Hepatocyte (in vitro differentiated cells): ENCODE data around the gene CD300LB. TPM values are rescaled to one million over a fixed set of nuclear protein-coding genes. Genes with fewer than 3 reads are reported as not detected.

Source experiments
- DNase-seq: peaks from one replicate; pipeline ENCODE4 v3.0.0-alpha.2; 2016; ENCODE audit warnings: low spot score
- H2AFZ ChIP-seq: fragments of 200-600 bp; sonication (generic); 2 replicates; pipeline ENCODE4 v1.6.0; 2016; ENCODE audit warnings: antibody characterized with exemption, mild to moderate bottlenecking
- H3K27ac ChIP-seq: fragments of 200-600 bp; sonication (generic); 2 replicates; pipeline ENCODE4 v1.5.1; 2016; ENCODE audit warnings: mild to moderate bottlenecking
- H3K27me3 ChIP-seq: fragments of 200-600 bp; sonication (generic); 2 replicates; pipeline ENCODE4 v1.6.1; 2016
- H3K36me3 ChIP-seq: fragments of 200-600 bp; sonication (generic); replicated peaks from 2 replicates; pipeline ENCODE4 v1.5.1; 2016; ENCODE audit warnings: low read depth; ENCODE audit not compliant: insufficient read depth
- H3K4me1 ChIP-seq: fragments of 200-600 bp; sonication (generic); 2 replicates; pipeline ENCODE4 v1.5.1; 2016; ENCODE audit warnings: mild to moderate bottlenecking, moderate library complexity; ENCODE audit not compliant: insufficient read depth
- H3K4me2 ChIP-seq: fragments of 200-600 bp; sonication (generic); 2 replicates; pipeline ENCODE4 v1.6.0; 2016
- H3K4me3 ChIP-seq: fragments of 200-600 bp; sonication (generic); 2 replicates; pipeline ENCODE4 v1.5.1; 2016; ENCODE audit warnings: mild to moderate bottlenecking
- H3K79me2 ChIP-seq: fragments of 200-600 bp; sonication (generic); 2 replicates; pipeline ENCODE4 v1.6.0; 2017; ENCODE audit warnings: mild to moderate bottlenecking
- H3K9me2 ChIP-seq: fragments of 200-600 bp; sonication (generic); replicated peaks from 2 replicates; pipeline ENCODE4 v1.6.0; 2017; ENCODE audit warnings: mild to moderate bottlenecking; ENCODE audit not compliant: insufficient read depth
- H3K9me3 ChIP-seq: fragments of 200-600 bp; sonication (generic); 2 replicates; pipeline ENCODE4 v1.5.1; 2016; ENCODE audit warnings: low read depth, mild to moderate bottlenecking
- H4K20me1 ChIP-seq: fragments of 200-600 bp; sonication (generic); 2 replicates; pipeline ENCODE4 v1.6.0; 2016; ENCODE audit warnings: mild to moderate bottlenecking; ENCODE audit not compliant: insufficient read depth, poor library complexity, severe bottlenecking
- EZH2 ChIP-seq: fragments of 200-600 bp; sonication (generic); IDR thresholded peaks from 2 replicates; pipeline ENCODE4 v1.6.1; 2016; ENCODE audit warnings: antibody characterized with exemption, mild to moderate bottlenecking, borderline replicate concordance
- EZH2phosphoT487 ChIP-seq: fragments of 200-600 bp; sonication (generic); IDR thresholded peaks from one replicate; pipeline ENCODE4 v1.6.1; 2018; ENCODE audit warnings: antibody characterized with exemption, mild to moderate bottlenecking, low read depth, moderate library complexity; ENCODE audit not compliant: unreplicated experiment, severe bottlenecking
- WGBS: methylation state at CpG from one replicate; pipeline ENCODE4 v1.1.6; 2016; ENCODE audit warnings: low lambda C conversion rate; ENCODE audit errors: missing lambda C conversion rate; 5-methylcytosine and 5-hydroxymethylcytosine counted together
- polyA plus RNA-seq: library from polyadenylated mRNA; unstranded; fragments of >200 nt; fragmentation: Nextera tagmentation; extraction: Ambion mirVana; gene quantifications from 2 replicates; pipeline ENCODE4 v1.2.1, GENCODE V29; 2016
- total RNA-seq: library from RNA; depleted of rRNA; stranded (reverse); fragments of >200 nt; gene quantifications from 2 replicates; pipeline ENCODE4 v1.2.3, GENCODE V29; 2014
- TF ChIP-seq, protein P1 (sequence below): fragments of 200-600 bp; sonication (generic); IDR thresholded peaks from 2 replicates; pipeline ENCODE4 v1.5.1; 2016; ENCODE audit warnings: antibody characterized with exemption, mild to moderate bottlenecking; ENCODE audit not compliant: poor library complexity

CD300LB gene
- total and polyA plus RNA-seq, 2 experiments from 2014 or later = not detected

DNA sequence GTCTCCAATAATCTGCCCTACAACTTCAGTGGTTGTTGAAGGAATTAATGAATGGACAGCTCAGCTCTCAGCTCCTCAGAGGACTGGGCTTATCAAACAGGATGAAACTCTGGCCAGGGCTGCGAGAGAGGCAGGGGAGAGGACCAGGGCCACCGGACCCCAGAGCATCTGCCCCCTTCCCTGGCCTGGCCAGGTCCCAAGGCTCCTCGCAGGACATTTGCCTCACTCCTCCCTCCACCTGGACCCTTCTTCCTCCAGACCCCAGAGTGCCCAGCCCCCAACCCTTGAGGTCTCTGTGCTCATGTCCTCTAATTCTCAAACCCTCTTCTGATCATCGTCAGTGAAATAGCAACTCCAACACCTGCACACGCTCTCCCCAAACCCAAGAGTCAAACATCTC, 10.9 kb upstream of the CD300LB start:
- 85% methylated on average over 5 of the region's 5 CpGs for WGBS
- Histone ChIP-seq H4K20me1 (no peaks in the 10 kb centered on the region), H3K36me3 (no peaks in the 10 kb centered on the region), H3K4me1 (no peaks in the 10 kb centered on the region), H3K9me2 (no peaks in the 10 kb centered on the region), H3K9me3 (no peaks in the 10 kb centered on the region), H3K79me2 (no peaks in the 10 kb centered on the region), H2AFZ (no peak overlapping the region), H3K27ac (no peak overlapping the region), H3K4me2 (no peak overlapping the region), H3K4me3 (no peak overlapping the region), H3K27me3 (peaks cover 9% of the 10 kb centered on the region)
- no peak for DNase-seq
- TF ChIP-seq, protein P1, sequence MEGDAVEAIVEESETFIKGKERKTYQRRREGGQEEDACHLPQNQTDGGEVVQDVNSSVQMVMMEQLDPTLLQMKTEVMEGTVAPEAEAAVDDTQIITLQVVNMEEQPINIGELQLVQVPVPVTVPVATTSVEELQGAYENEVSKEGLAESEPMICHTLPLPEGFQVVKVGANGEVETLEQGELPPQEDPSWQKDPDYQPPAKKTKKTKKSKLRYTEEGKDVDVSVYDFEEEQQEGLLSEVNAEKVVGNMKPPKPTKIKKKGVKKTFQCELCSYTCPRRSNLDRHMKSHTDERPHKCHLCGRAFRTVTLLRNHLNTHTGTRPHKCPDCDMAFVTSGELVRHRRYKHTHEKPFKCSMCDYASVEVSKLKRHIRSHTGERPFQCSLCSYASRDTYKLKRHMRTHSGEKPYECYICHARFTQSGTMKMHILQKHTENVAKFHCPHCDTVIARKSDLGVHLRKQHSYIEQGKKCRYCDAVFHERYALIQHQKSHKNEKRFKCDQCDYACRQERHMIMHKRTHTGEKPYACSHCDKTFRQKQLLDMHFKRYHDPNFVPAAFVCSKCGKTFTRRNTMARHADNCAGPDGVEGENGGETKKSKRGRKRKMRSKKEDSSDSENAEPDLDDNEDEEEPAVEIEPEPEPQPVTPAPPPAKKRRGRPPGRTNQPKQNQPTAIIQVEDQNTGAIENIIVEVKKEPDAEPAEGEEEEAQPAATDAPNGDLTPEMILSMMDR = no peak
- TF ChIP-seq EZH2 (no peak), EZH2phosphoT487 (no peak)

DNA sequence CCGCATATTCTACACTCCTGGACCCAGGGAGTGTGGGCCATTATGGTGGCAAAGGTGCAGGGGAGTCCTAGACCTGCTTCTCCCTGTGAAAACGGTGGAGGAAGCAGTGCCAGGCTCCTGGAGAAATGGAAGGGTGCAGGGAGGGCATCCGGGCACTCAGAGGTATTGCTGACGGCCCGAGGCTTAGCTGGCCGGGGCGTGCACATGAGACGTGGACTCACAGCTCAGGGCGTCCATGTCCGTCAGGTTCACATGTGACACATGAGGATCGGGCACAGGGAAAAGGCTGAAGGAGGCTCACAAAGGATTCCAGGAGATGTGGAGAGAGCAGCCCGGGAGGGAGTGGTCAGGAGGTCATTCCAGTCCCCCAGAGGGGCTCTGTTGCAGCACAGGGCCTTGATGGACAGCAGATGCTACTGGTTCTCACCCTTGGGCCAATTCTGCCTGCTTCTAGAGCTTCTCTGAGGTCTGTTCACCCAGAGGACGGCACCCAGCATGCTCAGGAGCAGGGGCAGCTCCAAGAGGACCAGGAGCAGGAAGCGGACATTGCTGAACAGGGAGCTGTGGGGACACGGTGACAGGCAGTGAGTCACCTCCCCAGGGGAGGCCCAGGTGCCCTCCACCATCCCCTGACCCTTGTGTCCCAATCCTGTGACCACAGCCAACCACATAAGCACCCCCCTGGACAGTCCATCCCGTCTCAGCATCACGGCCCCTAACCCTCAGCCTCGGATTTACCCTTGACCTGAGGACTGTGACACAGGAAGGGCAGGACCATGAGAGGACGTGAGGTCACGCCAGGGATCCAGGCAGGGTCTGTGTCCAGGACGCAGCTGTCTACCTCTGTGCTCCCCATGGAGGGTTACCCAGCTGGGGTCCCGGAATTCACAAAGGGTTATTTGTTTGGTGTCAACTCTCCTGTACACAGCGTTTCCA, 10.2 kb upstream of the CD300LB start:
- WGBS = 83% methylated on average over 23 of the region's 23 CpGs
- peaks cover 9% of the 10 kb centered on the region for H3K27me3 ChIP-seq
- H4K20me1 ChIP-seq = no peaks in the 10 kb centered on the region
- H3K4me1 ChIP-seq = no peaks in the 10 kb centered on the region
- no peak overlapping the region for H3K27ac ChIP-seq
- no peak for DNase-seq
- H3K4me2 ChIP-seq = no peak overlapping the region
- H3K9me3 ChIP-seq = no peaks in the 10 kb centered on the region
- H2AFZ ChIP-seq = no peak overlapping the region
- H3K4me3 ChIP-seq = no peak overlapping the region
- H3K9me2 ChIP-seq = no peaks in the 10 kb centered on the region
- no peaks in the 10 kb centered on the region for H3K36me3 ChIP-seq
- TF ChIP-seq, protein P1 = no peak
- TF ChIP-seq EZH2phosphoT487 (no peak), EZH2 (no peak)
- no peaks in the 10 kb centered on the region for H3K79me2 ChIP-seq

DNA sequence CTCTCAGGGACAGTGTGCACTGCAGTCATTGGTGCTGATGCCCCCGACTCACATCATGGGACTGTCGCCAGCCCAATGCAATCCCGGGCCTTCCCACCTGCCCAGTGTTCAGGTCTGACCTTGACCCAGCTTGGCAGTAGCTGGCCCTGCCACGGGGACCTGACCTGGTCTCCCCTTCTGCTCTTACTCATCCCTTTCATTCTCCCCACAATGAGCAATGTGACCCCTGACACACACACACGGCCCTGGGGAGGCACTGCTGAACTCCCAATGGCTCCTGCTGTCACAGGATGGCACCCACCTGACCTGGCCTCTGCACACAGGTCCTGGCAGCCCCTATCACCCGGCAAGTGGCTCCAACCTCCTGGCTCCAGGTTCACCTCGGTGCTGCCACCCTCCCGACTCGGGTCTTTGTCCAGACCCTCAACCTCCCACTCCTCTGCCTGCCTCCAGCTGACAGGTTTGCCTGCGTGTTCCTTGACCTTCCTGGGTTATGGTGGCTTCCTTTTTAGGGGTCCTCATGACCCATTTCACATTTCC, 8.1 kb upstream of the CD300LB start:
- H3K9me3 ChIP-seq = no peaks in the 10 kb centered on the region
- no peak overlapping the region for H3K4me3 ChIP-seq
- no peaks in the 10 kb centered on the region for H3K9me2 ChIP-seq
- H3K27ac ChIP-seq = no peak overlapping the region
- H3K79me2 ChIP-seq = no peaks in the 10 kb centered on the region
- 82% methylated on average over 9 of the region's 10 CpGs for WGBS
- H3K27me3 ChIP-seq = peaks cover 9% of the 10 kb centered on the region
- TF ChIP-seq EZH2 = no peak
- no peak for TF ChIP-seq EZH2phosphoT487
- TF ChIP-seq, protein P1 = no peak
- no peak for DNase-seq
- no peaks in the 10 kb centered on the region for H3K4me1 ChIP-seq
- H3K4me2 ChIP-seq = no peak overlapping the region
- H2AFZ ChIP-seq = no peak overlapping the region
- H3K36me3 ChIP-seq = no peaks in the 10 kb centered on the region
- H4K20me1 ChIP-seq = no peaks in the 10 kb centered on the region
